T-helper 17 cell (primary cell): Measurements from ENCODE around the gene KCNMA1. TPM values are rescaled to one million over a fixed set of nuclear protein-coding genes. Genes with fewer than 3 reads are reported as not detected.

ENCODE experiments used
- ATAC-seq: fragments of 150-1000 bp; cut with Tn5 transposase; 2 replicates; pipeline ENCODE4 v1.10.0; 2021; ENCODE audit warnings: mild to moderate bottlenecking, moderate library complexity
- DNase-seq, 3 donors: peaks; one replicate each; pipeline versions ENCODE4 v3.0.0 to v3.0.0-alpha.2; 2020 to 2021
- H3K9me3 ChIP-seq: one replicate; pipeline ENCODE4 v1.7.0; 2013; ENCODE audit warnings: low read length, mild to moderate bottlenecking; ENCODE audit not compliant: control insufficient read depth, poor library complexity, severe bottlenecking
- H3K27ac Mint-ChIP-seq: one replicate; pipeline ENCODE4 v1.8.0; 2022; ENCODE audit warnings: mild to moderate bottlenecking, moderate library complexity, mixed read lengths
- H3K27me3 Mint-ChIP-seq: one replicate; pipeline ENCODE4 v1.8.0; 2022; ENCODE audit warnings: mixed read lengths
- H3K36me3 Mint-ChIP-seq: one replicate; pipeline ENCODE4 v1.8.0; 2022; ENCODE audit warnings: low read depth, mixed read lengths
- H3K4me1 Mint-ChIP-seq: one replicate; pipeline ENCODE4 v1.8.0; 2022; ENCODE audit warnings: mild to moderate bottlenecking, mixed read lengths
- H3K4me3 Mint-ChIP-seq: one replicate; pipeline ENCODE4 v1.8.0; 2022; ENCODE audit warnings: mild to moderate bottlenecking, moderate library complexity, mixed read lengths
- total RNA-seq, 4 donors: library from RNA in 2 of 4; stranded (reverse) in 2 of 4; gene quantifications; one replicate each; pipeline ENCODE4 v1.2.3 and lab custom pipeline; 2022 to 2026

The KCNMA1 gene
- total RNA-seq, 2 donors from 2014 or later: 0.27 TPM; not detected in 1

- ATAC-seq (no peak), DNase-seq (no peak)
- peaks cover 32% of the 10 kb centered on the region for H3K27me3 Mint-ChIP-seq
- no peak overlapping the region for H3K27ac Mint-ChIP-seq
- no peaks in the 10 kb centered on the region for H3K4me1 Mint-ChIP-seq
- no peak overlapping the region for H3K4me3 Mint-ChIP-seq
- H3K9me3 ChIP-seq: no peaks in the 10 kb centered on the region
- H3K36me3 Mint-ChIP-seq: peaks cover 2% of the 10 kb centered on the region
Observed at GRCh38 chr10:77500754-77501151, 136.9 kb downstream of the KCNMA1 start.

GRCh38 chr10:77498829-77499228 lies 138.8 kb downstream of the KCNMA1 start:
- no peaks in the 10 kb centered on the region for H3K9me3 ChIP-seq
- Mint-ChIP-seq H3K27ac (no peak overlapping the region), H3K4me1 (no peaks in the 10 kb centered on the region), H3K4me3 (no peak overlapping the region), H3K36me3 (peaks cover 2% of the 10 kb centered on the region), H3K27me3 (peaks cover 39% of the 10 kb centered on the region)
- no peak for ATAC-seq
- no peak for DNase-seq

GRCh38 chr10:77498210-77498609 lies 139.4 kb downstream of the KCNMA1 start:
- peaks cover 2% of the 10 kb centered on the region for H3K36me3 Mint-ChIP-seq
- H3K4me3 Mint-ChIP-seq: no peak overlapping the region

GRCh38 chr10:77497748-77498147 lies 139.9 kb downstream of the KCNMA1 start:
- Mint-ChIP-seq H3K27me3 (peaks cover 39% of the 10 kb centered on the region), H3K4me1 (no peaks in the 10 kb centered on the region), H3K4me3 (no peak overlapping the region), H3K36me3 (peaks cover 2% of the 10 kb centered on the region), H3K27ac (no peak overlapping the region)
- no peaks in the 10 kb centered on the region for H3K9me3 ChIP-seq
- no peak for DNase-seq
- ATAC-seq: no peak

More at GRCh38 chr10:77498210-77498609, 139.4 kb downstream of the KCNMA1 start:
- Mint-ChIP-seq H3K27me3 (peaks cover 39% of the 10 kb centered on the region), H3K27ac (no peak overlapping the region), H3K4me1 (no peaks in the 10 kb centered on the region)
- ATAC-seq (no peak), DNase-seq (no peak)
- no peaks in the 10 kb centered on the region for H3K9me3 ChIP-seq

GRCh38 chr10:77496941-77497420 lies 140.6 kb downstream of the KCNMA1 start:
- Mint-ChIP-seq H3K36me3 (peaks cover 2% of the 10 kb centered on the region), H3K27me3 (peaks cover 39% of the 10 kb centered on the region), H3K4me3 (no peak overlapping the region), H3K27ac (no peak overlapping the region), H3K4me1 (no peaks in the 10 kb centered on the region)
- no peaks in the 10 kb centered on the region for H3K9me3 ChIP-seq
- ATAC-seq (no peak), DNase-seq (no peak)

- Mint-ChIP-seq H3K27me3 (peaks cover 33% of the 10 kb centered on the region), H3K36me3 (no peaks in the 10 kb centered on the region), H3K4me3 (no peak overlapping the region), H3K27ac (no peak overlapping the region), H3K4me1 (no peaks in the 10 kb centered on the region)
- ATAC-seq (no peak), DNase-seq (no peak)
- H3K9me3 ChIP-seq: no peaks in the 10 kb centered on the region
Observed at GRCh38 chr10:77494756-77495541, 142.7 kb downstream of the KCNMA1 start.

- no peaks in the 10 kb centered on the region for H3K9me3 ChIP-seq
- H3K36me3 Mint-ChIP-seq: no peaks in the 10 kb centered on the region
- ATAC-seq (no peak), DNase-seq (no peak)
- no peak overlapping the region for H3K4me3 Mint-ChIP-seq
- H3K27me3 Mint-ChIP-seq: peaks cover 33% of the 10 kb centered on the region
- H3K27ac Mint-ChIP-seq: no peak overlapping the region
- H3K4me1 Mint-ChIP-seq: no peaks in the 10 kb centered on the region
Observed at GRCh38 chr10:77494327-77494726, 143.3 kb downstream of the KCNMA1 start.

GRCh38 chr10:77493851-77494261 lies 143.8 kb downstream of the KCNMA1 start:
- Mint-ChIP-seq H3K27me3 (peaks cover 30% of the 10 kb centered on the region), H3K4me3 (peak overlapping the region; percentile 19), H3K36me3 (no peaks in the 10 kb centered on the region), H3K4me1 (no peaks in the 10 kb centered on the region), H3K27ac (no peak overlapping the region)
- ATAC-seq: no peak
- DNase-seq: no peak
- no peaks in the 10 kb centered on the region for H3K9me3 ChIP-seq

GRCh38 chr10:77493239-77493806 lies 144.3 kb downstream of the KCNMA1 start:
- no peaks in the 10 kb centered on the region for H3K9me3 ChIP-seq
- no peaks in the 10 kb centered on the region for H3K36me3 Mint-ChIP-seq
- ATAC-seq (no peak), DNase-seq (no peak)
- H3K4me1 Mint-ChIP-seq: no peaks in the 10 kb centered on the region
- H3K27ac Mint-ChIP-seq: no peak overlapping the region
- peaks cover 29% of the 10 kb centered on the region for H3K27me3 Mint-ChIP-seq
- H3K4me3 Mint-ChIP-seq: no peak overlapping the region

- H3K9me3 ChIP-seq: no peaks in the 10 kb centered on the region
- Mint-ChIP-seq H3K27ac (no peak overlapping the region), H3K4me1 (no peaks in the 10 kb centered on the region), H3K36me3 (no peaks in the 10 kb centered on the region), H3K27me3 (peaks cover 29% of the 10 kb centered on the region), H3K4me3 (no peak overlapping the region)
- DNase-seq (no peak), ATAC-seq (no peak)
Observed at GRCh38 chr10:77492368-77492994, 145.1 kb downstream of the KCNMA1 start.

- no peak for ATAC-seq
- Mint-ChIP-seq H3K36me3 (no peaks in the 10 kb centered on the region), H3K27me3 (peaks cover 20% of the 10 kb centered on the region), H3K4me3 (no peak overlapping the region), H3K27ac (no peak overlapping the region), H3K4me1 (no peaks in the 10 kb centered on the region)
- no peaks in the 10 kb centered on the region for H3K9me3 ChIP-seq
- no peak for DNase-seq
Observed at GRCh38 chr10:77490534-77491314, 146.9 kb downstream of the KCNMA1 start.

- no peaks in the 10 kb centered on the region for H3K4me1 Mint-ChIP-seq
- no peak overlapping the region for H3K27ac Mint-ChIP-seq
- DNase-seq: no peak
- H3K27me3 Mint-ChIP-seq: no peaks in the 10 kb centered on the region
- no peak for ATAC-seq
- no peaks in the 10 kb centered on the region for H3K9me3 ChIP-seq
- H3K4me3 Mint-ChIP-seq: no peak overlapping the region
- no peaks in the 10 kb centered on the region for H3K36me3 Mint-ChIP-seq
Observed at GRCh38 chr10:77486517-77486916, 151.1 kb downstream of the KCNMA1 start.

- no peaks in the 10 kb centered on the region for H3K4me1 Mint-ChIP-seq
- DNase-seq: no peak
- no peak for ATAC-seq
- no peak overlapping the region for H3K27ac Mint-ChIP-seq
- H3K27me3 Mint-ChIP-seq: no peaks in the 10 kb centered on the region
- H3K9me3 ChIP-seq: no peaks in the 10 kb centered on the region
- H3K4me3 Mint-ChIP-seq: no peak overlapping the region
- H3K36me3 Mint-ChIP-seq: no peaks in the 10 kb centered on the region
Observed at GRCh38 chr10:77485847-77486246, 151.8 kb downstream of the KCNMA1 start.
